K562 (cell line): ENCODE data around the gene HRH1. TPM values are rescaled to one million over a fixed set of nuclear protein-coding genes. Genes with fewer than 3 reads are reported as not detected.

Source experiments
- ATAC-seq: fragments of 200-7000 bp; cut with Tn5 transposase; 3 replicates; pipeline ENCODE4 v1.9.1; 2020; ENCODE audit warnings: moderate library complexity
- BruUV-seq: library from RNA; stranded (reverse); fragments of 400-500 nt; replicated peaks from 2 replicates; lab custom pipeline; 2021; lab: Mats Ljungman, UMichigan
- CTCF ChIA-PET: fragments of 300-600 bp; formaldehyde crosslinking; extraction: SDS; loops from one replicate; lab custom pipeline; 2021; ENCODE audit warnings: low intra/inter-chr PET ratio; lab: Yijun Ruan, JAX
- POLR2A ChIA-PET: fragments of 300-600, 350-650 bp; sonication (Branson Sonifier 250); formaldehyde crosslinking; extraction: SDS; loops from one replicate; lab custom pipeline; 2021; ENCODE audit warnings: antibody characterized with exemption, inconsistent platforms; lab: Yijun Ruan, JAX
- DNase-seq, 4 experiments: peaks; one replicate each; pipeline versions ENCODE4 v3.0.0 to v3.0.0-alpha.2; 2011 to 2018; ENCODE audit warnings: low spot score in 3 of 4, mixed read lengths in 3 of 4; ENCODE audit errors: extremely low read depth in 1 of 4
- FAIRE-seq: peaks from 2 replicates; lab custom pipeline; 2011; peaks lifted over from hg19 to GRCh38; lab: Jason Lieb, UNC
- H2AFZ ChIP-seq: 2 replicates; pipeline ENCODE4 v1.6.0; 2011; ENCODE audit warnings: low read depth, low read length, control low read depth, inconsistent platforms
- H3K27ac ChIP-seq: fragments of 200-600 bp; 3 replicates; pipeline ENCODE4 v1.8.0; 2011; ENCODE audit warnings: low read depth, mild to moderate bottlenecking, control low read depth, inconsistent platforms, low read length, moderate library complexity, mixed read lengths; ENCODE audit errors: extremely low read depth
- H3K27me3 ChIP-seq, 2 experiments: fragments of 300-600 bp in 1 of 2; 2 replicates in 1 of 2; 3 replicates in 1 of 2; pipeline versions ENCODE4 v1.6.0 to v1.8.0; 2011; ENCODE audit warnings: inconsistent platforms in 2 of 2, low read length in 2 of 2, mild to moderate bottlenecking in 1 of 2, mixed read lengths in 1 of 2, moderate library complexity in 1 of 2; ENCODE audit not compliant: control insufficient read depth in 2 of 2, insufficient read depth in 2 of 2
- H3K36me3 ChIP-seq: fragments of 300-600 bp; 3 replicates; pipeline ENCODE4 v1.8.0; 2011; ENCODE audit warnings: mild to moderate bottlenecking, low read length, inconsistent platforms; ENCODE audit not compliant: control insufficient read depth, insufficient read depth
- H3K4me1 ChIP-seq, 2 experiments: fragments of 200-600 bp in 1 of 2; replicated peaks in 1 of 2; 2 replicates in 1 of 2; 3 replicates in 1 of 2; pipeline versions ENCODE4 v1.5.1 to v1.8.0; 2011; ENCODE audit warnings: inconsistent platforms in 2 of 2, low read length in 2 of 2, mild to moderate bottlenecking in 1 of 2, mixed read lengths in 1 of 2, moderate library complexity in 1 of 2; ENCODE audit not compliant: control insufficient read depth in 2 of 2, insufficient read depth in 2 of 2
- H3K4me2 ChIP-seq: 2 replicates; pipeline ENCODE4 v1.6.1; 2011; ENCODE audit warnings: low read length, control low read depth, inconsistent platforms, mixed read lengths; ENCODE audit not compliant: insufficient read depth
- H3K4me3 ChIP-seq: fragments of 200-600 bp; sonication (generic), shearing (Covaris generic); 2 replicates; pipeline ENCODE4 v1.5.1; 2016; ENCODE audit warnings: control low read depth, inconsistent platforms
- H3K79me2 ChIP-seq: fragments of 200-600 bp; 3 replicates; pipeline ENCODE4 v1.8.0; 2011; ENCODE audit warnings: low read length, inconsistent platforms; ENCODE audit not compliant: control insufficient read depth, insufficient read depth
- H3K9ac ChIP-seq, 2 experiments: 2 replicates each; pipeline versions ENCODE4 v1.6.0 to v1.6.1; 2011; ENCODE audit warnings: low read depth in 2 of 2, low read length in 2 of 2, control low read depth in 1 of 2, inconsistent platforms in 1 of 2, mild to moderate bottlenecking in 1 of 2, mixed read lengths in 1 of 2; ENCODE audit not compliant: insufficient read depth in 1 of 2
- H3K9me1 ChIP-seq: one replicate; pipeline ENCODE4 v1.6.0; 2011; ENCODE audit warnings: inconsistent platforms, mild to moderate bottlenecking, low read length, moderate library complexity; ENCODE audit not compliant: control insufficient read depth, insufficient read depth
- H3K9me3 ChIP-seq: replicated peaks from 2 replicates; pipeline ENCODE4 v1.5.1; 2011; ENCODE audit warnings: low read depth, low read length, inconsistent platforms; ENCODE audit not compliant: control insufficient read depth, insufficient read depth
- H4K20me1 ChIP-seq: replicated peaks from 2 replicates; pipeline ENCODE4 v1.6.1; 2011; ENCODE audit warnings: low read length, inconsistent platforms, mixed read lengths; ENCODE audit not compliant: control insufficient read depth, insufficient read depth
- AFF1 ChIP-seq, 2 experiments: fragments of 450-650 bp; IDR thresholded peaks; 2 replicates each; pipeline ENCODE4 v1.6.1; 2018; ENCODE audit warnings: mild to moderate bottlenecking in 2 of 2, low read depth in 1 of 2; ENCODE audit not compliant: partially characterized antibody in 2 of 2
- ARNT ChIP-seq, 2 experiments: fragments of 450-650 bp; IDR thresholded peaks; 2 replicates each; pipeline ENCODE4 v1.6.1; 2016; ENCODE audit warnings: mild to moderate bottlenecking in 1 of 2
- CREBBP ChIP-seq: IDR thresholded peaks from one replicate; pipeline ENCODE4 v1.6.1; 2012; ENCODE audit warnings: low read depth, mild to moderate bottlenecking, control low read depth, inconsistent platforms, low read length
- FOXA1 ChIP-seq: fragments of 450-650 bp; IDR thresholded peaks from 2 replicates; pipeline ENCODE4 v1.6.1; 2016; ENCODE audit warnings: mild to moderate bottlenecking, borderline replicate concordance
- TAL1 ChIP-seq: fragments of 450-650 bp; IDR thresholded peaks from 2 replicates; pipeline ENCODE4 v1.6.1; 2016; ENCODE audit warnings: mild to moderate bottlenecking
- ZNF282 ChIP-seq: sonication (generic); formaldehyde crosslinking; IDR thresholded peaks from 2 replicates; pipeline ENCODE4 v1.8.1; 2023; ENCODE audit warnings: missing genetic modification reagents
- ZNF586 ChIP-seq: fragments of 450-650 bp; formaldehyde crosslinking; conservative IDR thresholded peaks from 2 replicates; pipeline ENCODE4 v1.4.0; 2020; ENCODE audit warnings: mild to moderate bottlenecking, moderate library complexity
- ZZZ3 ChIP-seq: fragments of 450-650 bp; IDR thresholded peaks from 2 replicates; pipeline ENCODE4 v1.6.1; 2016; ENCODE audit warnings: antibody characterized with exemption, mild to moderate bottlenecking, moderate library complexity
- WGBS: fragments of 100-300 bp; shearing (Covaris generic); methylation state at CpG from one replicate; pipeline ENCODE4 v1.1.6; 2016; ENCODE audit warnings: low coverage, mixed read lengths; ENCODE audit not compliant: insufficient coverage; ENCODE audit errors: missing lambda C conversion rate; 5-methylcytosine and 5-hydroxymethylcytosine counted together
- in situ Hi-C: fragments of 300-500 bp; cut with MboI; formaldehyde crosslinking; loops from 4 replicates; pipeline ENCODE4 v1.15.0; 2018; ENCODE audit warnings: inconsistent platforms, mixed read lengths
- intact Hi-C: fragments of 100-400 bp; cut with micrococcal nuclease; formaldehyde crosslinking; loops from 2 replicates; pipeline ENCODE4 v1.14.2; 2022
- polyA plus RNA-seq, 8 experiments: library from polyadenylated mRNA; depleted of rRNA in 4 of 8; stranded (reverse) in 5 of 8; unstranded in 3 of 8; fragments of >200 nt; fragmentation: Nextera tagmentation in 2 of 8; fragmentation: Illumina TruSeq in 1 of 8; extraction: Ambion mirVana in 2 of 8; extraction: Trizol in 1 of 8; gene quantifications; 2 replicates each; pipeline versions ENCODE4 v1.2.1 to v1.2.3, GENCODE V29; 2011 to 2014; ENCODE audit warnings: inconsistent platforms in 1 of 8, missing spikeins in 1 of 8
- total RNA-seq, 7 experiments: library from RNA; depleted of rRNA in 6 of 7; stranded (reverse); fragments of >200 nt in 6 of 7; fragmentation: Illumina TruSeq in 2 of 7; extraction: Trizol in 2 of 7; gene quantifications; 2 replicates each; pipeline versions ENCODE4 v1.2.1 to v1.2.3, GENCODE V29; 2011 to 2021; ENCODE audit warnings: low replicate concordance in 1 of 7

HRH1 gene
- total and polyA plus RNA-seq, 9 of the 15 experiments (the other 6 are each of a cell fraction or from before 2014, with no cell fraction given), result 0.03 to 0.15 (median 0.06) TPM; not detected in 1

GRCh38 chr3:11144996-11145395, 9.3 kb upstream of the HRH1 start:
- no peak overlapping the region for H3K27ac ChIP-seq
- in situ Hi-C loops (no loop called here), intact Hi-C loops (no loop called here)
- no peaks in the 10 kb centered on the region for H3K9me3 ChIP-seq
- no peaks in the 10 kb centered on the region for H3K79me2 ChIP-seq
- FAIRE-seq (no peak), ATAC-seq (no peak), DNase-seq (no peak)
- 2% methylated on average over 5 of the region's 5 CpGs for WGBS
- no peaks in the 10 kb centered on the region; a peak in 1 of 5 replicates for H3K27me3 ChIP-seq
- no peak overlapping the region for H3K9ac ChIP-seq
- no peaks in the 10 kb centered on the region for H3K9me1 ChIP-seq
- H3K4me2 ChIP-seq, result no peak overlapping the region
- H3K4me1 ChIP-seq, result no peaks in the 10 kb centered on the region; a peak in 1 of 5 replicates
- BruUV-seq, result no TSS peak
- no peak overlapping the region for H3K4me3 ChIP-seq
- TF ChIP-seq ARNT (IDR thresholded peaks at IDR 0.05) (no peak), AFF1 (IDR thresholded peaks at IDR 0.05; ENCODE audit: low read depth in 1 of 2, partially characterized antibody in 2 of 2) (no peak), ZZZ3 (no peak), TAL1 (no peak), ZNF586 (CRISPR knock-in tag) (no peak), CREBBP (no peak), ZNF282 (CRISPR knock-in tag) (no peak), FOXA1 (no peak)
- POLR2A ChIA-PET, result no interaction called here
- H3K36me3 ChIP-seq, result no peaks in the 10 kb centered on the region
- H4K20me1 ChIP-seq, result no peaks in the 10 kb centered on the region
- CTCF ChIA-PET, result no interaction called here
- no peak overlapping the region for H2AFZ ChIP-seq
